Stimulated activated CD8-positive, alpha-beta memory T cell treated with anti-CD3 and anti-CD28 coated beads, Interleukin-7, amount 100 ng/mL, for 24 hours (primary cell): ENCODE results near the gene TMEM88.
"Not testable (repeated sequence)": the region's sequence is repeated elsewhere in the genome, so short reads cannot be mapped to it uniquely, and the experiment has no call there.

Experiments
- DNase-seq: peaks from one replicate; pipeline ENCODE4 v3.0.0-alpha.2; 2020; ENCODE audit warnings: low read depth

TMEM88 gene

DNA sequence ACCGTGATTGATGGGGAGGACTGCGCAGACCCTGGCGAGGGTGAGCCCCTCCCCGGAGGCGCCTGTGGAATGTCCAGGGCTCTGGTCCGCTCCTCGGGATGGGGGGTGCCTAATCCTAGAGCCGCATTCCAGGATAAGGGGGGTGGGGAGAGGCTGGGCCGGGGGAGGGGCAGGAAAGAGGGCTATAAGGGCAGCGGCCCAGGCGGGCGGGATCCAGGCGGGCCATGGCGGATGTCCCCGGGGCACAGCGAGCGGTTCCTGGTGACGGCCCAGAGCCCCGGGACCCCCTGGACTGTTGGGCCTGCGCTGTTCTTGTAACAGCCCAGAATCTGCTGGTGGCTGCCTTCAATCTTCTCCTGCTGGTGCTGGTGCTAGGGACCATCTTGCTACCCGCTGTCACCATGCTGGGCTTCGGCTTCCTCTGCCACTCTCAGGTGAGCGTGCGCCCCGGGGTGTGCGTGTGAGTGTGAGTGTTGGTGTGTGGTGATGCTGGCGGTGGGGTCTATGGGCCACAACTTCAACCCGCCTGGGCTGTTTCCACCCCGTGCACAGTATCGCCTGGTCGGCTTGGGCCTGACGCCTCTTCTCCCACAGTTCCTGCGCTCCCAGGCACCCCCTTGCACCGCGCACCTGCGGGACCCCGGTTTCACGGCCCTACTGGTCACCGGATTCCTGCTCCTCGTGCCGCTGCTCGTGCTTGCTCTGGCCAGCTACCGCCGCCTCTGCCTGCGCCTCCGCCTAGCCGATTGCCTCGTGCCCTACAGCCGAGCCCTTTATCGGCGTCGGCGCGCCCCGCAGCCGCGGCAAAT is at the start of gene TMEM88:
Gene TMEM88, plus strand, starts transcription at position 216 of the 809 bp plus-strand sequence. Its CDS starts 9 bp downstream, at position 225.
- DNase-seq: no peak

DNA sequence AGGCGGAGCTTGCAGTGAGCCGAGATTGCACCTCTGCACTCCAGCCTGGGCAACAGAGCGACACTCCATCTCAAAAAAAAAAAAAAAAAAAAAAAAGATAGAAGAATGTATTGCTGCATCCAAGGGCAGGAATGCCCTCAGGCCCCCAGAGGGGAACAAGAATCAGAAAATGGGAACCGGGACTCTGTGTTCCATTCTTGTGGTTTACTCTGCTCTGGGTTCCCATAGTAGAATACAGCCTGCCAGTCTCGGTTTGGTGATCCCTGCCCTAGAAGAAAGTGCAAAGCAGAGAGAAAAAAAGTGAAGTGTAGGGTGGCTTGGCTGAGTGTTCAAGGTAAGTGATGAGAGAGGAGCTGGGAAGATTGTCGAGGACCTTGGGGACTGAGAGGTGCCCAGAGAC is 48.3 kb upstream of the TMEM88 start:
- DNase-seq: no peak

DNA sequence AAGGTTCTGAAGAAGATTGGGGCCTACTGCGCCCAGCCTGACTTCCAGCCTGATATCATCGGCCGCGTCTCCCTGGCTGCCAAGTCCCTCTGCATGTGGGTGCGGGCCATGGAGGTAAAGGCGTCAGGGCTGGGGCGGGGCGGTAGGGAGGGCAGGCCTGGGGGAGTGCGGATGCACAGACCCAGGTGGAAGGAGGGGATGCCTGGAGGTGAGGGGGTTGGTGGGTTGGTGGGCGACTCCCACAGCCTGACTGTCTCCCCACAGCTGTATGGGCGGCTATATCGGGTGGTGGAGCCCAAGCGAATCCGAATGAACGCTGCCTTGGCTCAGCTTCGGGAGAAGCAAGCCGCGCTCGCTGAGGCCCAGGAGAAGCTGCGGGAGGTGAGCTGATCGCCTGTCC is 47.7 kb upstream of the TMEM88 start:
- DNase-seq: no peak

DNA sequence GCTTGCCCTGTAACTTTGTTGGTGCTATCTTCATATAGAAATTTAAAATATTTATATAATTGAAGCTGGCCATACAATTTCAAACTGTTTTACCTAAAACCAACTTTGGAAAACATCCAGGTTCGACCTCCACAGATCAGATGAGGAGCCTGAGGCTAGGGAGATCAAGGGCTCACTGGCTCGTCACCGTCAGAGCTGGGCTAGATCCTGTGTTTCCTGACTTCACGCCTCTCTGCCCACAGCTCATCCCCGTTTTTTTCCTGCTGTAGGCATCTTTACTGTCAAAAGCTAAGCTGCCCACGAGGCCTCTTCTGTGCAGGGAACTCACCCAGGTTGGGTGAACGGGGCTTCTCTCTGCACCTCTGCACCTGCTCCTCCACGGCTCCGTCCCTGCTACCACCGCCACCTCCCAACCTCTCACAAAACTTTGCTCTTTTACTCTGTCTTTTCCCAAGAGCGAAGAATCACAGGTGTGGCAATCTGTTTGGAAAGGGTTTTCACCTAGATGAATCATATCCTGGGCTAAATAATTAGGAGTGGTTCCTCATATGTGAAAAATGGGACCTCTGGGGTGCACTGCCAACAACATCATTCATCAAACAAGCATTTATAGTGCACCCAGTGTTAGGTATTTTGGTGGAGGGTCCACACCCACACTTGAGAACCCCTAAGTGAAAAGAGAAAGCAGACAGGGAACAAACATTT is 45.6 kb upstream of the TMEM88 start:
- DNase-seq: no peak

GRCh38 chr17:7809791-7810343 is 45.0 kb upstream of the TMEM88 start:
- DNase-seq: not testable (repeated sequence)

DNA sequence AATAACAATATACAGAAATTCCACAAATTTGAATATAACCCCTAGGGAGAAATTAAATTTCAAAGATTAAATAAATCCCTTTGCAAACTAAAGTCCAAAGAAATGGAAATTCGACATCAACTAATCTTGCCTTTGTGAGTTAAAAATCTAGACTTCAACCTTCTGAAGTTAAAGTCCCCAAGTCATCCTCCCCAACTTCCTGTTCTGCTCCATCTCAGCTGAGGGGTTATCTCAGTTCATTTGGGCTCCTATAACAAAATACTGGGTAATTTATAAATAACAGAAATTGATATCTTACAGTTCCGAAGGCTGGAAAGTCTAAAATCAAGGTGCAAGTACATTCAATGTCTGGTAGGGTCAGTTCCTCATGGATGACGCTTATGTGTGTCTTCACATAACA is 43.6 kb upstream of the TMEM88 start:
- no peak for DNase-seq

DNA sequence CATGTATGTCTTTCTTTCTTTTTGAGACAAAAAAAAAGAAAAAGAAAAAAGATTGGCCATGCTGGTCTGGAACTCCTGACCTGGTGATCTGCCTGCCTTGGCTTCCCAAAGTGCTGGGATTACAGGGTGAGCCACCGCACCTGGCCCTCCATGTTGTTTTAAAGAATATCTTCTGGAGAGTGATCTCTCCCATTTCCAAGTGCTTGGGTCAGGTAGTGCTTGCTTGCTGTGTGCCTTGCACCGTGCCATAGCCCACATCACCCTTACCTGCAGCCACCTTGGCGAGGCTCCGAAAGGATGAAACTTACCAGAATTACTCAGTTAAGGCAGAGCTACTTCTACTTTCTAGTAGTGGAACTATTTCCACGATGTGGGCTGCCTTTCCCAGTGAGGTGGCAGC is 39.9 kb upstream of the TMEM88 start:
- DNase-seq: no peak

GRCh38 chr17:7816926-7817642 is 37.8 kb upstream of the TMEM88 start:
- no peak for DNase-seq

DNA sequence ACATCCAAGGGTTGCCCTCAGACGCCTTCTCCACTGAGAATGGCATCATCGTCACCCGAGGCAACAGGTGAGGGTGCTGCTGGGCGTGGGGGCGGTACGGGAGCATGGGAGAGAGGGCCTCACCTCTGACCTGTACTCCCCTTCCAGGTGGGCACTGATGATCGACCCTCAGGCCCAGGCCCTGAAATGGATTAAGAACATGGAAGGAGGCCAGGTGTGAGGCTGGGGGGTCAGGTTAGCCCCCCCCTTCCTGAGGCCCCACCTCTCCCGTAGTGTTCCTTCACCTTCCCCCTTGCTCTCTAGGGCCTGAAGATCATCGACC is 37.3 kb upstream of the TMEM88 start:
- DNase-seq: no peak

- no peak for DNase-seq
Observed at GRCh38 chr17:7818026-7818425, 36.8 kb upstream of the TMEM88 start.

- DNase-seq: no peak
Observed at GRCh38 chr17:7818746-7819645, 35.9 kb upstream of the TMEM88 start.

- DNase-seq: no peak
Observed at GRCh38 chr17:7820231-7820630, 34.6 kb upstream of the TMEM88 start.

DNA sequence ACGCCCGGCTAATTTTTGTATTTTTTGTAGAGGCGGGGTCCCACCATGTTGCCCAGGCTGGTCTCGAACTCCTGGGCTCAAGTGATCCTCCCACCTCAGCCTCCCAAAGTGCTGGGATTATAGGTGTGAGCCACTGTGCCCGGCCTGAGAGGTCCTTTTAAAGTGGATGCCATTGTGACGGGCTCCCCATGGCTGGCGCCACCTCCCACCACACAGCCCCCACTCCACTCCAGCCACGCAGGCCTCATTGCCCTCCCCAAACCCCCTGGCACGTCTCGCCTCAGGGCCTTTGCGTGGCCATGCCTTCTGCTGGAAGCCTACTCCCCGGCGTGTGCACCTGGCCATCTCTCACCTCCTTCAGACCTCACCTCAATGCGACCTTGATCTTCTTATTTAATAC is 32.7 kb upstream of the TMEM88 start:
- no peak for DNase-seq

- DNase-seq: no peak
Observed at GRCh38 chr17:7823581-7824001, 31.3 kb upstream of the TMEM88 start.

- no peak for DNase-seq
Observed at GRCh38 chr17:7824021-7824924, 30.6 kb upstream of the TMEM88 start.

- no peak for DNase-seq
Observed at GRCh38 chr17:7825206-7825990, 29.5 kb upstream of the TMEM88 start.

- DNase-seq: no peak
Observed at GRCh38 chr17:7830616-7831015, 24.2 kb upstream of the TMEM88 start.

DNA sequence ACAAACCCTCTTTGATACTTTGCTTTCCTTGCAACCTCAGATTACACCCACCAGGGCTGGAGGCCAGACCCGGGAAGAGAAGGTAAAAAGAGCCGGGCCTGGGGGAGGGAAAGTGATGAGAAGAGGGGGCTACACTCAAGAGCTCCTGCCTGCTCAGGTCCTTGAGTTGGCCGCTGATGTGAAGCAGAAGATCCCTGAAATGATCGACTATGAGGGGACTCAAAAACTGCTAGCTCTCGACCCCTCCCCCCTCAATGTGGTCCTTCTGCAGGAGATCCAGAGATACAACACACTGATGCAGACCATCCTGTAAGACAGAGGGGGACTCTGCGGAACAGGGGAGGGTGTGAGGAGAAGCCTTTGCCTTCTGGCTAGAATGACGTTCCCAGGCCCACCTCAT is 23.6 kb upstream of the TMEM88 start:
- DNase-seq: no peak

GRCh38 chr17:7832431-7832830 is 22.4 kb upstream of the TMEM88 start:
- no peak for DNase-seq
